KMS-11 (cell line): Measurements from ENCODE around the gene PTGER2.

Source experiments
- H2AFZ ChIP-seq: fragments of 200-600 bp; sonication (generic); 2 replicates; pipeline ENCODE4 v1.6.1; 2016; ENCODE audit warnings: antibody characterized with exemption, mixed run types, low read depth
- H3K27ac ChIP-seq: fragments of 200-600 bp; sonication (generic); 2 replicates; pipeline ENCODE4 v1.6.1; 2016; ENCODE audit warnings: mild to moderate bottlenecking, mixed run types
- H3K27me3 ChIP-seq: fragments of 200-600 bp; sonication (generic); 2 replicates; pipeline ENCODE4 v1.6.1; 2017; ENCODE audit warnings: mild to moderate bottlenecking, low read depth, mixed run types, moderate library complexity; ENCODE audit not compliant: insufficient read depth
- H3K36me3 ChIP-seq: fragments of 200-600 bp; sonication (generic); 2 replicates; pipeline ENCODE4 v1.6.1; 2017; ENCODE audit warnings: mild to moderate bottlenecking, mixed run types; ENCODE audit not compliant: insufficient read depth
- H3K4me1 ChIP-seq: fragments of 200-600 bp; sonication (generic); 2 replicates; pipeline ENCODE4 v1.6.1; 2016; ENCODE audit warnings: mild to moderate bottlenecking, low read depth, mixed run types; ENCODE audit not compliant: poor library complexity, severe bottlenecking
- H3K4me2 ChIP-seq: fragments of 200-600 bp; sonication (generic); 2 replicates; pipeline ENCODE4 v1.7.0; 2016; ENCODE audit warnings: mild to moderate bottlenecking, mixed run types
- H3K4me3 ChIP-seq: fragments of 200-600 bp; sonication (generic); IDR thresholded peaks from 2 replicates; pipeline ENCODE4 v1.6.1; 2017; ENCODE audit warnings: low read depth, low read length, mixed read lengths; ENCODE audit not compliant: insufficient read depth
- H3K79me2 ChIP-seq: fragments of 200-600 bp; sonication (generic); 2 replicates; pipeline ENCODE4 v1.6.1; 2016; ENCODE audit warnings: low read depth, mixed run types; ENCODE audit not compliant: insufficient read depth
- H3K9ac ChIP-seq: fragments of 200-600 bp; sonication (generic); 2 replicates; pipeline ENCODE4 v1.6.1; 2016; ENCODE audit warnings: mild to moderate bottlenecking, mixed run types
- H4K20me1 ChIP-seq: fragments of 200-600 bp; sonication (generic); 2 replicates; pipeline ENCODE4 v1.6.1; 2016; ENCODE audit warnings: mild to moderate bottlenecking, mixed run types; ENCODE audit not compliant: insufficient read depth
- CTCF ChIP-seq: fragments of 200-600 bp; sonication (generic); conservative IDR thresholded peaks from 2 replicates; pipeline ENCODE4 v1.6.1; 2017; ENCODE audit warnings: low read depth, mild to moderate bottlenecking, antibody characterized with exemption, low read length, moderate library complexity, mixed read lengths

PTGER2 gene

GRCh38 chr14:52355526-52355925 lies 41.4 kb downstream of the PTGER2 start:
- H3K9ac ChIP-seq, result no peak overlapping the region
- H3K79me2 ChIP-seq, result no peaks in the 10 kb centered on the region
- no peaks in the 10 kb centered on the region for H4K20me1 ChIP-seq
- no peak overlapping the region for H3K4me2 ChIP-seq
- H3K4me3 ChIP-seq, result no peak overlapping the region
- no peak overlapping the region for H2AFZ ChIP-seq
- H3K27ac ChIP-seq, result no peak overlapping the region
- no peak for TF ChIP-seq CTCF
- H3K27me3 ChIP-seq, result no peaks in the 10 kb centered on the region
- no peaks in the 10 kb centered on the region for H3K36me3 ChIP-seq
- no peaks in the 10 kb centered on the region for H3K4me1 ChIP-seq

- TF ChIP-seq CTCF, result no peak
Measured at GRCh38 chr14:52356025-52356424, 41.9 kb downstream of the PTGER2 start.

GRCh38 chr14:52360831-52361230 lies 46.7 kb downstream of the PTGER2 start:
- no peaks in the 10 kb centered on the region for H3K36me3 ChIP-seq
- H3K4me2 ChIP-seq, result no peak overlapping the region
- no peaks in the 10 kb centered on the region for H3K27me3 ChIP-seq
- no peaks in the 10 kb centered on the region for H4K20me1 ChIP-seq
- H2AFZ ChIP-seq, result no peak overlapping the region
- no peaks in the 10 kb centered on the region for H3K4me1 ChIP-seq
- H3K27ac ChIP-seq, result no peak overlapping the region
- TF ChIP-seq CTCF, result no peak
- no peaks in the 10 kb centered on the region for H3K79me2 ChIP-seq
- no peak overlapping the region for H3K4me3 ChIP-seq
- no peak overlapping the region for H3K9ac ChIP-seq

More at GRCh38 chr14:52356025-52356424, 41.9 kb downstream of the PTGER2 start:
- no peak overlapping the region for H2AFZ ChIP-seq
- no peak overlapping the region for H3K9ac ChIP-seq
- H3K4me3 ChIP-seq, result no peak overlapping the region
- no peaks in the 10 kb centered on the region for H3K36me3 ChIP-seq
- H3K79me2 ChIP-seq, result no peaks in the 10 kb centered on the region
- H3K4me1 ChIP-seq, result no peaks in the 10 kb centered on the region
- H3K4me2 ChIP-seq, result no peak overlapping the region
- H3K27me3 ChIP-seq, result no peaks in the 10 kb centered on the region
- H3K27ac ChIP-seq, result no peak overlapping the region
- no peaks in the 10 kb centered on the region for H4K20me1 ChIP-seq

- no peak overlapping the region for H3K4me2 ChIP-seq
- H4K20me1 ChIP-seq, result no peaks in the 10 kb centered on the region
- H3K27ac ChIP-seq, result no peak overlapping the region
- H3K4me1 ChIP-seq, result no peaks in the 10 kb centered on the region
- no peak for TF ChIP-seq CTCF
- H3K9ac ChIP-seq, result no peak overlapping the region
- no peak overlapping the region for H2AFZ ChIP-seq
- H3K36me3 ChIP-seq, result no peaks in the 10 kb centered on the region
- H3K79me2 ChIP-seq, result no peaks in the 10 kb centered on the region
- H3K27me3 ChIP-seq, result no peaks in the 10 kb centered on the region
- H3K4me3 ChIP-seq, result no peak overlapping the region
Measured at GRCh38 chr14:52363041-52363704, 49.1 kb downstream of the PTGER2 start.
